ENCODE measurements around the gene LAP3. TPM values are rescaled to one million over a fixed set of nuclear protein-coding genes. Genes with fewer than 3 reads are reported as not detected.

Gene LAP3
- total RNA-seq, 4 donors from 2014 or later, result 84.6 to 231 (median 148) TPM

- no peak for ATAC-seq (ENCODE audit: low FRiP score)
- TF ChIP-seq CTCF (IDR thresholded peaks at IDR 0.05), result no peak
Observed at GRCh38 chr4:17647176-17647806, 70.3 kb downstream of the LAP3 start.

GRCh38 chr4:17647927-17648326 lies 70.9 kb downstream of the LAP3 start:
- TF ChIP-seq CTCF (IDR thresholded peaks at IDR 0.05), result no peak
- DNase-seq (ENCODE audit: low spot score) (no peak), ATAC-seq (ENCODE audit: low FRiP score) (no peak)

More at GRCh38 chr4:17647176-17647806, 70.3 kb downstream of the LAP3 start:
- no peak for DNase-seq (ENCODE audit: low spot score)

GRCh38 chr4:17650406-17650805 lies 73.4 kb downstream of the LAP3 start:
- TF ChIP-seq CTCF (IDR thresholded peaks at IDR 0.05), result no peak
- ATAC-seq (ENCODE audit: low FRiP score), result no peak
- DNase-seq (ENCODE audit: low spot score), result no peak

- no peak for DNase-seq (ENCODE audit: low spot score)
- no peak for ATAC-seq (ENCODE audit: low FRiP score)
- no peak for TF ChIP-seq CTCF (IDR thresholded peaks at IDR 0.05)
Observed at GRCh38 chr4:17654701-17655100, 77.7 kb downstream of the LAP3 start.

- DNase-seq (ENCODE audit: low spot score) (no peak), ATAC-seq (ENCODE audit: low FRiP score) (no peak)
- TF ChIP-seq CTCF (IDR thresholded peaks at IDR 0.05), result no peak
Observed at GRCh38 chr4:17657090-17657489, 80.1 kb downstream of the LAP3 start.

Other genes starting within 250 kb of the LAP3 start
- gene QDPR, start 65.1 kb upstream of the LAP3 start, total RNA-seq, result 10 to 100 TPM; 17.2 to 58.7 (median 35.5) TPM
- not detected for gene CLRN2, start 62.0 kb upstream of the LAP3 start, total RNA-seq
- 10 to 100 TPM; 10.1 to 17.1 (median 13.9) TPM for gene MED28, start 37.4 kb downstream of the LAP3 start, total RNA-seq
- not detected for gene FAM184B, start 204.4 kb downstream of the LAP3 start, total RNA-seq
- 10 to 100 TPM; 19.0 to 26.5 (median 24.7) TPM for gene DCAF16, start 233.6 kb downstream of the LAP3 start, total RNA-seq
- 1 to 10 TPM in 1 of 4 donors, under 1 TPM in 2, not detected in 1; 0.32 to 2.3 (median 0.46) TPM for gene NCAPG, start 233.8 kb downstream of the LAP3 start, total RNA-seq